ENCODE measurements around the gene CNGA3. TPM values are rescaled to one million over a fixed set of nuclear protein-coding genes. Genes with fewer than 3 reads are reported as not detected.

Gene CNGA3
- total and polyA plus RNA-seq, 2 donors (not counting 1 experiment from before 2014, with no cell fraction given): under 0.01 TPM; not detected in 1

DNA sequence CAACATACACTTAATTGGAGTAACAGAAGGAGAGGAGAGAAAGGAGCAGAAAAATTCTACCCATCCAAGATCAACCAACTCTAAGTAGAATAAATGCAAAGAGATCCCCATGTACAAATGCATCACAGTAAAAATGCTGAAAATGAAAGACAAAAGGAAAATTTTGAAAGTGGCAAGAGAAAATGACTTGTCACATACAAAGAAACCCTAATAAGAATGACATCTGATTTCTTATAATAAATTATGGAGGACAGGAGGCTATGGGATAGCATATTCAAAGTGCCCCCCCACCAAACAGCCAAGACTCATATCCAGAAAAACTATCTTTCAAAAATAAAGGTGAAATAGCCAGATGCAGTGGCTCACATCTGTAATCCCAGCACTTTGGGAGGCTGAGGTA, 76.2 kb downstream of the CNGA3 start:
- Histone ChIP-seq H4K20me1 (ENCODE audit: control insufficient read depth, extremely low read depth, insufficient read depth, low read length) (no peaks in the 10 kb centered on the region), H3K4me2 (ENCODE audit: extremely low read depth, insufficient read depth, low read length) (no peak overlapping the region), H3K36me3 (ENCODE audit: control insufficient read depth, insufficient read depth, low read length) (no peaks in the 10 kb centered on the region), H3K79me2 (ENCODE audit: control insufficient read depth, insufficient read depth, low read length) (no peaks in the 10 kb centered on the region), H3K4me3 (replicated peaks in 1 of 4; ENCODE audit: control extremely low read depth in 1 of 4, insufficient read depth in 1 of 4, low read depth in 3 of 4, low read length in 4 of 4) (no peak overlapping the region), H3K4me1 (ENCODE audit: control insufficient read depth, extremely low read depth, insufficient read depth, low read length) (no peaks in the 10 kb centered on the region), H3K9ac (ENCODE audit: insufficient read depth, low read length) (no peak overlapping the region), H2AFZ (ENCODE audit: low read length) (no peak overlapping the region), H3K9me3 (ENCODE audit: control insufficient read depth, insufficient read depth, low read depth, low read length) (no peaks in the 10 kb centered on the region), H3K27ac (ENCODE audit: insufficient read depth, low read length) (no peak overlapping the region), H3K27me3 (ENCODE audit: control insufficient read depth, insufficient read depth, low read length) (peaks cover 3% of the 10 kb centered on the region)
- no peak for TF ChIP-seq EZH2 (IDR thresholded peaks at IDR 0.05; ENCODE audit: low read length, missing control alignments)
- TF ChIP-seq, protein P1, sequence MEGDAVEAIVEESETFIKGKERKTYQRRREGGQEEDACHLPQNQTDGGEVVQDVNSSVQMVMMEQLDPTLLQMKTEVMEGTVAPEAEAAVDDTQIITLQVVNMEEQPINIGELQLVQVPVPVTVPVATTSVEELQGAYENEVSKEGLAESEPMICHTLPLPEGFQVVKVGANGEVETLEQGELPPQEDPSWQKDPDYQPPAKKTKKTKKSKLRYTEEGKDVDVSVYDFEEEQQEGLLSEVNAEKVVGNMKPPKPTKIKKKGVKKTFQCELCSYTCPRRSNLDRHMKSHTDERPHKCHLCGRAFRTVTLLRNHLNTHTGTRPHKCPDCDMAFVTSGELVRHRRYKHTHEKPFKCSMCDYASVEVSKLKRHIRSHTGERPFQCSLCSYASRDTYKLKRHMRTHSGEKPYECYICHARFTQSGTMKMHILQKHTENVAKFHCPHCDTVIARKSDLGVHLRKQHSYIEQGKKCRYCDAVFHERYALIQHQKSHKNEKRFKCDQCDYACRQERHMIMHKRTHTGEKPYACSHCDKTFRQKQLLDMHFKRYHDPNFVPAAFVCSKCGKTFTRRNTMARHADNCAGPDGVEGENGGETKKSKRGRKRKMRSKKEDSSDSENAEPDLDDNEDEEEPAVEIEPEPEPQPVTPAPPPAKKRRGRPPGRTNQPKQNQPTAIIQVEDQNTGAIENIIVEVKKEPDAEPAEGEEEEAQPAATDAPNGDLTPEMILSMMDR (conservative IDR thresholded peaks at IDR 0.05 in 1 of 2, IDR thresholded peaks at IDR 0.05 in 1 of 2; ENCODE audit: low read depth in 1 of 2, low read length in 2 of 2): no peak
- DNase-seq (ENCODE audit: low read depth in 2 of 2): no peak

DNA sequence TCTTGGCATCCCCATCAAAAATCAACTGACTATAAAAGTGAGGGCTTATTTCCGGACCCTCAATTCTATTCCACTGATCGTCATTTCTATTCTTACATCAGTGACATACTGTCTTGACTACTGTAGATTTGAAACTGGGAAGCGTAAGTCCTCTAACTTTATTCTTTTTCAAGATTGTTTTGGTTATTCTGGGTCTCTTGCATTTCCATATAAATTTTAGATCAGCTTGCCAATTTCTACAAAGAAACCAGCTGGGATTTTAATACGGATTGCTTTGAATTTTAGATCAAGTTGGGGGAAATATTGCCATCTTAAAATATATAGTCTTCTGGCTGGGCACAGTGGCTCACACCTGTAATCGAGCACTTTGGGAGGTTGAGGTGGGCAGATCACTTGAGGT, 80.5 kb downstream of the CNGA3 start:
- TF ChIP-seq, protein P1 (conservative IDR thresholded peaks at IDR 0.05 in 1 of 2, IDR thresholded peaks at IDR 0.05 in 1 of 2; ENCODE audit: low read depth in 1 of 2, low read length in 2 of 2): no peak
- TF ChIP-seq EZH2 (IDR thresholded peaks at IDR 0.05; ENCODE audit: low read length, missing control alignments): no peak
- no peak overlapping the region for H3K4me3 ChIP-seq (replicated peaks in 1 of 4; ENCODE audit: control extremely low read depth in 1 of 4, insufficient read depth in 1 of 4, low read depth in 3 of 4, low read length in 4 of 4)
- no peaks in the 10 kb centered on the region for H4K20me1 ChIP-seq (ENCODE audit: control insufficient read depth, extremely low read depth, insufficient read depth, low read length)
- H3K36me3 ChIP-seq (ENCODE audit: control insufficient read depth, insufficient read depth, low read length): no peaks in the 10 kb centered on the region
- no peaks in the 10 kb centered on the region for H3K4me1 ChIP-seq (ENCODE audit: control insufficient read depth, extremely low read depth, insufficient read depth, low read length)
- H3K27me3 ChIP-seq (ENCODE audit: control insufficient read depth, insufficient read depth, low read length): no peaks in the 10 kb centered on the region
- no peak overlapping the region for H2AFZ ChIP-seq (ENCODE audit: low read length)
- no peak overlapping the region for H3K4me2 ChIP-seq (ENCODE audit: extremely low read depth, insufficient read depth, low read length)
- no peak for DNase-seq (ENCODE audit: low read depth in 2 of 2)
- no peak overlapping the region for H3K27ac ChIP-seq (ENCODE audit: insufficient read depth, low read length)
- no peak overlapping the region for H3K9ac ChIP-seq (ENCODE audit: insufficient read depth, low read length)
- H3K79me2 ChIP-seq (ENCODE audit: control insufficient read depth, insufficient read depth, low read length): no peaks in the 10 kb centered on the region
- no peaks in the 10 kb centered on the region for H3K9me3 ChIP-seq (ENCODE audit: control insufficient read depth, insufficient read depth, low read depth, low read length)

DNA sequence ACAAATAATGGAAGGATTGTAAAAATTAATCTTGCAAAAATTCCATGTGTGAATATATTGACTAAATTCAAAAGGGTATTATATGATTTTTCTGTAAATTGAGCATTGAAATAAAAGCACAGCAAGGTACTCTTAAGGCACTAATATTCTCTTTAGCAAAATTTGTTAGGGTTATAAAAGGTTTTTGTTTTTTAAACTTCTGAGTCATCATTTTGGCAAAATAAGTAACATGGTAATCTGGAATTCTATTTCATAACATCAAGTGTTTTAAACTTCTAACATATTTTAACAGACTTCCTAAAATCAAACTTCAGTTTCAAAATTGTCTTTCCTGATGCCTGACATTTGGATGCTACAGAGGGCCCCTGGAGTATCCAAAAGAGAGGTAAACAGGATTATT, 85.9 kb downstream of the CNGA3 start:
- H3K36me3 ChIP-seq (ENCODE audit: control insufficient read depth, insufficient read depth, low read length): no peaks in the 10 kb centered on the region
- H3K4me2 ChIP-seq (ENCODE audit: extremely low read depth, insufficient read depth, low read length): no peak overlapping the region
- TF ChIP-seq, protein P1 (conservative IDR thresholded peaks at IDR 0.05 in 1 of 2, IDR thresholded peaks at IDR 0.05 in 1 of 2; ENCODE audit: low read depth in 1 of 2, low read length in 2 of 2): no peak
- TF ChIP-seq EZH2 (IDR thresholded peaks at IDR 0.05; ENCODE audit: low read length, missing control alignments): no peak
- H3K4me3 ChIP-seq (replicated peaks in 1 of 4; ENCODE audit: control extremely low read depth in 1 of 4, insufficient read depth in 1 of 4, low read depth in 3 of 4, low read length in 4 of 4): no peak overlapping the region
- no peak overlapping the region for H2AFZ ChIP-seq (ENCODE audit: low read length)
- H3K9me3 ChIP-seq (ENCODE audit: control insufficient read depth, insufficient read depth, low read depth, low read length): no peaks in the 10 kb centered on the region
- H3K27me3 ChIP-seq (ENCODE audit: control insufficient read depth, insufficient read depth, low read length): no peaks in the 10 kb centered on the region
- H3K79me2 ChIP-seq (ENCODE audit: control insufficient read depth, insufficient read depth, low read length): no peaks in the 10 kb centered on the region
- no peak for DNase-seq (ENCODE audit: low read depth in 2 of 2)
- H3K4me1 ChIP-seq (ENCODE audit: control insufficient read depth, extremely low read depth, insufficient read depth, low read length): no peaks in the 10 kb centered on the region
- H3K9ac ChIP-seq (ENCODE audit: insufficient read depth, low read length): no peak overlapping the region
- no peaks in the 10 kb centered on the region for H4K20me1 ChIP-seq (ENCODE audit: control insufficient read depth, extremely low read depth, insufficient read depth, low read length)
- H3K27ac ChIP-seq (ENCODE audit: insufficient read depth, low read length): no peak overlapping the region

All from fibroblast of lung (primary cell).